Breast epithelium (tissue), 3 donors: ENCODE measurements around the gene PDE4C.

Experiments used
- POLR2A ChIP-seq: fragments of 450-650 bp; IDR thresholded peaks from one replicate; pipeline ENCODE4 v1.6.1; 2016; ENCODE audit warnings: antibody characterized with exemption, mild to moderate bottlenecking, moderate library complexity
- POLR2AphosphoS5 ChIP-seq, 3 donors: sonication (generic); formaldehyde crosslinking; IDR thresholded peaks; one replicate each; pipeline ENCODE4 v1.6.1; 2017; ENCODE audit warnings: antibody characterized with exemption in 3 of 3
- TF ChIP-seq, protein P1 (sequence below), 3 donors: fragments of 450-650 bp; IDR thresholded peaks; one replicate each; pipeline ENCODE4 v1.5.1; 2016 to 2017; ENCODE audit warnings: antibody characterized with exemption in 3 of 3, mild to moderate bottlenecking in 3 of 3, moderate library complexity in 3 of 3

DNA sequence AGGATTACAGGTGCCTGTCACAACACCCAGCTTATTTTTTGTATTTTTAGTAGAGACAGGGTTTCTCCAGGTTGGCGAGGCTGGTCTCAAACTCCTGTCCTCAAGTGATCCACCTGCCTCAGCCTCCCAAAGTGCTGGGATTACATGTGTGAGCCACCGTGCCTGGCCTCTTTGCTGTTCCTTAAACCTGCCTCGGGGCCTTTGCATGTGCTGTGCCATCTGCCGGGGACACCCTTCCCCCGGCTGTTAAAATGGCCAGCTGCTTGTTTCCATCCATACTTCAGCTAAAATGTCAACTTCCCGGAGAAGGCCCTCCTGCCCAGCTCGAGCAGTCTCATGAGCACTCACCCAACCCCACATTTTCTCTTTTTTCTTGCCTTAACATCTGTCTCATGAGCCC, 19.1 kb upstream of the PDE4C start:
- TF ChIP-seq POLR2AphosphoS5 (IDR thresholded peaks at IDR 0.05) (no peak), POLR2A (no peak)
- TF ChIP-seq, protein P1, sequence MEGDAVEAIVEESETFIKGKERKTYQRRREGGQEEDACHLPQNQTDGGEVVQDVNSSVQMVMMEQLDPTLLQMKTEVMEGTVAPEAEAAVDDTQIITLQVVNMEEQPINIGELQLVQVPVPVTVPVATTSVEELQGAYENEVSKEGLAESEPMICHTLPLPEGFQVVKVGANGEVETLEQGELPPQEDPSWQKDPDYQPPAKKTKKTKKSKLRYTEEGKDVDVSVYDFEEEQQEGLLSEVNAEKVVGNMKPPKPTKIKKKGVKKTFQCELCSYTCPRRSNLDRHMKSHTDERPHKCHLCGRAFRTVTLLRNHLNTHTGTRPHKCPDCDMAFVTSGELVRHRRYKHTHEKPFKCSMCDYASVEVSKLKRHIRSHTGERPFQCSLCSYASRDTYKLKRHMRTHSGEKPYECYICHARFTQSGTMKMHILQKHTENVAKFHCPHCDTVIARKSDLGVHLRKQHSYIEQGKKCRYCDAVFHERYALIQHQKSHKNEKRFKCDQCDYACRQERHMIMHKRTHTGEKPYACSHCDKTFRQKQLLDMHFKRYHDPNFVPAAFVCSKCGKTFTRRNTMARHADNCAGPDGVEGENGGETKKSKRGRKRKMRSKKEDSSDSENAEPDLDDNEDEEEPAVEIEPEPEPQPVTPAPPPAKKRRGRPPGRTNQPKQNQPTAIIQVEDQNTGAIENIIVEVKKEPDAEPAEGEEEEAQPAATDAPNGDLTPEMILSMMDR (IDR thresholded peaks at IDR 0.05), result no peak
